GM18526 (cell line): ENCODE data around the gene FAM120A.

Source experiments
- POLR2A ChIP-seq: IDR thresholded peaks from 3 replicates; pipeline ENCODE4 v1.6.1; 2011; ENCODE audit not compliant: insufficient read length; ENCODE audit errors: extremely low read depth

The FAM120A gene

DNA sequence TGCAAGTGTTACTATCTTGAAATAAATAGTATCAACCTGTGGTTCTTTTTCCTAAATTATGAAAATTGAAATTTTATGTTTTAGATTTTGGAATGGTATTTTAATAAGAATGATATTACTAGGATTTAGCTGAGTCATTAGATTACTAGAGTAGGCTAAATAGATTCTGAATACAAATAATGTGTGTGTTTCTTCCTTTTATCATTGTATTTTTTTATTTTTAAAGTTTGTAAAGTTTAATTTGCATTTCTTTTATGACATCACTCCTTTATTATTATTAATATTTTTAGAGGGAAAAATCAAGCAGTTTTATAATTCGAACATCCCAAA is 9.9 kb downstream of the FAM120A start:
- TF ChIP-seq POLR2A, result no peak

DNA sequence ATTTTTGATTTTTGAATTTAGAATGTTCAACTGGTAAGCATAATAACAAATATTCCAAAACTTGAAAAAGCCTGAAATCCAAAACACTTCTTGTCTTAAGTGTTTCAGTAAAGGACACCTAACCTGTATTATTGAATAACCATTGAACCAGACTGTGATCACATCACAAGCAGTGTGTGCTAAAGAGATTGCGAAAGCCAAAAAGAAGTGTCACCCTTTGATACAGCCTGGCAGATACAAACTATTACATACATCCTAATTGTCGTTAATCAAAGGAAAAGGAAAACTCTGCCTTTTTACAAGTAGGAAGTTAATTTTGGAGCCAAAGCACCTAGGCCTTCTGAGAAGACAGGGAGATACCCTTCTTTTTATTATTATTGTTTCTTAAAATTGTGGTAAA is 10.3 kb downstream of the FAM120A start:
- no peak for TF ChIP-seq POLR2A

DNA sequence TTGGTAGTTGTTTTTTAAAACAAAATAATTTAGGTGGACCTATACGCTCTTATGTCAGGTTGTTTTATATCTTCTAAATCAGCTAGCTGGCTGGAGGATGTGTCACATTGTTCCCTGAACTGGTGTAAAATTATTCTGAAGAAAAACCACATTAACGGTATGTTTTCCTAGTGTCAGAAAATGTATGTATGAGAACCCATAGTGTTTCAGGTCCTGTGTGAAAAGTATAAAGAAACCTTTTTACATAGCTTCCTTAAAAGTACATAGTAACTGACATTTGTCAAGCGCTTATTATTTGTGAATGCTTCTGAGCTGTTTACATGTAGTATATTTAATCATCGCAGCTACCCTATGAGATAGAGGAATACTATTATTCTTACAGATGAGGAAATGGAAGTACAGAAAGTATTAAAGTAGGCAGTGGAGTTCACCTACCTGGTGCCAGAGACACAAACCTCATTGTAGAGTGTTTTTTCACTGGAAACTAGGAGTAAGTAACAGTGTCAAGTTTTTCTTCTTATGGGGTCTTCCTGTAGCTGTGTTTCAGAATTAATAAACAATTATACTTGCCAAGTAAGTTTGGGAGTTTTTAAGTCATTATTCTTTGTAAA is 12.3 kb downstream of the FAM120A start:
- TF ChIP-seq POLR2A, result no peak

DNA sequence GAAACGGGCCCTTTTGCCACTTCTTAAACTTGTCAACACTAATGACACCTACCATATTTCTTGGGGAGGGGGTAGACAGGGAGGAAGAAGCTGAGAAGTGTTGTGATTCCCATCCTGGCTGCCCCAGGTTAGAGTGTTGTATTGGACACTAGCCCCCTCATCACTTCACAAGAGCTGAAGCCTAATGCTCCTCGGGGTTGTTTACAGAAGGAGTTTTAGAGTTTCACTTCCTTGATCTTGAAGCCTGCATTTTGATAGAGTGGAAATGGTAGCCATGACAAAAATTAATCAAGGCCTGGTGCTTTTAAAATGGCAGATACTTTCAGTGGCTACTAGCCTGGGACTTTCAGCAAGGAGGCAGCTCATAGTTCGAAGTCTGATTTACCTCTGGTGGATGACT is 12.9 kb downstream of the FAM120A start:
- no peak for TF ChIP-seq POLR2A

DNA sequence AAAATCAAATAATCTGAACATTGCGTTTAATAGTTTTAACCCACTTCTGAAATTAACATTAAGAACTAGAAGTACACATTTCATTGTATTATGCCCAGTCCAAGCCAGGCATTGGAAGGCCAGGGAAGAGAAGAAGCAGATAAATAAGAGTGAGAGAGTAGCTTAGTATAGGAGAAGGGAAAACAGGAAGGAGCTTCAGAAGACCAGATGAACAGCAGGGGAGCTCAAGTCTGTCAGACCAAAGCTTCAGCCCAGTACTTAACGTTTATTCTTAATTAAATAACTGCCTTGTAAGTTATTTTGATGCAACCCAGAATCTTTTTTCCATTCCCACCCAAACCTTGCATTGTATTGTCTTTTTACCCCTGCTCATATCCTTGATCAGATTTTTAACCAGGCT is 13.4 kb downstream of the FAM120A start:
- TF ChIP-seq POLR2A, result no peak

- no peak for TF ChIP-seq POLR2A
Observed at GRCh38 chr9:93465855-93466254, 14.4 kb downstream of the FAM120A start.

DNA sequence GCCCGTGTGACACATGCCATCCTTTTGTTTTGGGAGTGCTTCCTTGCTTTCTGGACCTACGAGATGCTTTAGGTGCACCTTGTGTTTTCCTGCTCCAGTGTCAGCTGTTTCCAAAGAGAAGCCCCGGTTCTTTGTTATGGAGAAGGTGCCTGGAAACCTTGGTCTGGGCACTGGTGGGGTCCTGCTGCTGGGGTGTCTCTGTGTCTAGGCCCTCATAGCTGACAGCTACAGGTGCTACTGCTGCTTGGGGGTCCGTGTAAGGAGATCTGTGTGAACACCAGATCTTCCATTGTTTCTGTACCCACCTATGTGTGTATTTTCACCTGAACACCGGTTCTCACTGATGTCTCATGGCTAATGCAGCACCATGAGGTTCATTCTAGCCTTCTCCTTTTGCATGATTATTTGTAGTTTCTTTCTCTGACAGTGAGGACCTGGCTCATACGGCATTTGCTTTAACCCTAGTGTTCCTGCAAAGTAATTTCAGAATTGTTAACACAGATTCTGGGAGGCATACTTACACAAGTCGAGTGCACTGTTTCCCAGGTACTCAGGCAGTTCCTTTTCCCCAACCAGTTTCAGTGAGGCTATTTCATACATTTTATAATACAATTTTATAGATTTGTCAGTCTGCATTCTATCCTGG is 15.1 kb downstream of the FAM120A start:
- TF ChIP-seq POLR2A, result no peak

GRCh38 chr9:93467062-93467416 is 15.6 kb downstream of the FAM120A start:
- TF ChIP-seq POLR2A, result no peak

- no peak for TF ChIP-seq POLR2A
Observed at GRCh38 chr9:93467462-93467861, 16.0 kb downstream of the FAM120A start.

DNA sequence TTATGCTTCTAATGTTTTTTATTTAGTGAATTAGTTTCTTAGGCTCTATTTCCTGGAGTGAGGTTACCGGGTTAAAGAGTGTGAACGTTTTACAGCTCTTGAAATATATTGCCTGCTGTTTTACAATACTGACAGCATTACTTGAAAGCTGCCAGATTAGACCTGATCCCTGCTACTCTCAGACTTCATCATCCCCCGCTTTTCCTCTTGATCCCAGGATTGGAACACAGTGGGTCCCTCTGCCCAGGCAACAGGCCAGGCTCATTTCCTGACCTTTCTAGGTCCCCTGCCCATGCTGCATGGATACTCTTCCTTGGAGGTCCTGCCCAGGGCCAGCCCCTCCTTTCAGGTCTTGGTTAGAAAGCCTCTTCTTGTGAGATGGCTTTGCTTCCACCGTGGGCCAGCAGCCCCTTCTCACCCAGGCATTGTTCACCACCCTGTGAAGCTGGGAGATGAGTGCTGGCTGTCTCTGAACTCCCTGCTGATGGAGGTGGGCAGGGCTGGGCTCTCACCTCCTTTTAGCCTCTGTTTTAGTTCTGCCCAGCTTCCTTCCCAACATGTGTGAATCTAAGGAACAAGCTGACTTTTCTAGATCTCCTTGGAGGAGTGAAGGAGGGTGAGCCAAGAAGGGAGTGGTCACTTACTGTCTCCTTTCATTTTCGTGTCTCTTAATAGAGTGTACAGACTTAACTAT is 17.4 kb downstream of the FAM120A start:
- TF ChIP-seq POLR2A, result no peak

DNA sequence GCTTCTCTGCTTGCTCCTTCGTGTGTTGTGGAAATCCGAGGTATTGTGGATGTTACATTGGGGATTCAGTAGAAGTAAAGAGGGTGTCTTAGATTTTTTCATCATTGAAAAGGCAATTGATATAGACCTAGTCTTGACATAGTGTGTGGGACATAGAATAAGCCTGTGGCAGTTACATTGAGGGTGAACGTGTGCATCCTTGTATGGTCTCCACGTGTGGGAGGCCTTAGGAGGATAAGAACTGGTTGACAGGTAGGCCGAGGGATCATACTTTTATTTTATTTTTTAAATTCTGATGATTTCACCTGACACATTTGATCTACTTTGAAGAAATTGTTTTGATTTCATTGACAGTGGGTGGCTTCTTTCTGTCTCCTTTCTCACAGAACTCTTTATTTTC is 18.9 kb downstream of the FAM120A start:
- no peak for TF ChIP-seq POLR2A

DNA sequence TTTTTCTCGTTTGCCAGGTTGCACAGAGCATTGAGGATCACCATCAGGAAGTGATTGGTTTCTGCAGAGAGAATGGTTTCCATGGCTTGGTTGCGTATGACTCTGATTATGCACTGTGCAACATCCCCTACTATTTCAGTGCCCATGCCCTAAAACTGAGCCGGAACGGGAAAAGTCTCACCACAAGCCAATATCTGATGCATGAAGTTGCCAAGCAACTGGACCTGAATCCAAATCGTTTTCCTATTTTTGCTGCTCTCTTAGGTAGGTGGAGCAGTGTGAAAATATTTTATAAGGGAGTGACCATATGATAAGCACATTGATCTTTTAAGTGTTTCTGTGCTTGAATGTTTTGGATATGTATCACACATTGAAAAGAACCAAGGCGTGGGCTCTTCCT is 19.6 kb downstream of the FAM120A start:
- TF ChIP-seq POLR2A, result no peak

DNA sequence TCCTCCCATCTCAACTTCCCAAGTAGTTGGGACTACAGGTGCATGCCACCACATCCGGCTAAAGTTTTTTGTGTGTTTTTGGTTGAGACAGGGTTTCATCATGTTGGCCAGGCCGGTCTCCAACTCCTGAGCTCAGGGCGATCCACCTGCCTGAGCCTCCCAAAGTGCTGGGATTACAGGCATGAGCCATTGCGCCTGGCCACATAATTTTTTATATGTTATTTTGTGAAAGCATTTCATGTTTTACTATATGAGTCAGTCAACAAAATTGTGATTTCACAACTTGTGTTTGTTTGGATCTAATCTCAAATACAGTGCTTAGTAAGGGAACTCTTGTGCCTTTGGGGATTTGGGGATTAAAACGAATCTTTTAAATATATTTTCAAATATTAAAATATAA is 21.9 kb downstream of the FAM120A start:
- TF ChIP-seq POLR2A, result no peak

DNA sequence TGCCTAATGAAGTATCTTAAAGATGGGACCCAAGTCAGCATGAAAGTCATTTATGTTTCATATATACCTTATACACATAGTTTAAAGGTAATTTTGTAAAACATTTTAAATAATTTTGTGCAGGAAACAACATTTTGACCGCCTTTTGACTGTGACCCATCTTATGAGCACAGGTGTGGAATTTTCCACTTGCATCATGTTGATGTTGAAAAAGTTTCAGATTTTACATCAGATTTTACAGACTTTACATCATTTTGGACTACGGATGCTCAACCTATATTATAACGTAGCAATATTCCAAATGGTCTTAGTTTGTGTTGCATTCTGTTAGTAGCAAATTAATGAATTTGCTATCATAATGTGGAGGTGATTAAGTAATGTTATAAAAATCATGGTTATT is 23.6 kb downstream of the FAM120A start:
- TF ChIP-seq POLR2A, result no peak

GRCh38 chr9:93475856-93476255 is 24.4 kb downstream of the FAM120A start:
- TF ChIP-seq POLR2A, result no peak

DNA sequence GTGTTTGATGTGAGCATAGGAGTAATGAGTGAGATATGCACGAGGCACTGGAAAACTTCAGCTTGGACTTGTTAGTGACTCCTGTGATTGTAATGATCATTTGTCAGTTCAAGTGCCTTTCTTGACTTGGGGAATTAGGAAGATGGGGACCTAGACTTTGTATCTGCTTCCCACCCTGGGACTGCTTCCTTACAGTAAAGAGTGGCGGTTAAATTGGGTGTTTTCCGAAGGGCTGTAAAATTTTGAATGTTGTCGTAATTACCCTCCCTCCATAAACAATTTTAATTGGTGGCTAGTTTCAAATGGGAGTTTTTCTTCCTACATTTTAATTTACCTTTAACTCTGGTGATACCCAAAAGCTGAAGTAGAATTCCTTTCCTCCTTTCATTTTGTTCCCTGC is 25.4 kb downstream of the FAM120A start:
- no peak for TF ChIP-seq POLR2A

- no peak for TF ChIP-seq POLR2A
Observed at GRCh38 chr9:93477397-93477796, 25.9 kb downstream of the FAM120A start.
